Mesenchymal stem cell (in vitro differentiated cells and primary cell): Measurements from ENCODE around the gene TOMM40L. TPM values are rescaled to one million over a fixed set of nuclear protein-coding genes. Genes with fewer than 3 reads are reported as not detected.

ENCODE experiments used
- DNase-seq: peaks from one replicate; pipeline ENCODE4 v3.0.0-alpha.2; 2013
- H2AFZ ChIP-seq: one replicate; pipeline ENCODE4 v1.6.1; 2013; ENCODE audit warnings: low read depth, mild to moderate bottlenecking, control low read depth, inconsistent platforms, low read length, moderate library complexity
- H2AK5ac ChIP-seq: 2 replicates; pipeline ENCODE4 v1.6.1; 2013; ENCODE audit warnings: low read length, moderate library complexity, mild to moderate bottlenecking, inconsistent platforms; ENCODE audit not compliant: severe bottlenecking
- H2BK120ac ChIP-seq: one replicate; pipeline ENCODE4 v1.6.1; 2013; ENCODE audit warnings: low read depth, mild to moderate bottlenecking, inconsistent platforms, low read length, moderate library complexity
- H2BK12ac ChIP-seq, 2 experiments: one replicate each; pipeline ENCODE4 v1.6.1; 2013; ENCODE audit warnings: inconsistent platforms in 2 of 2, low read length in 2 of 2, mild to moderate bottlenecking in 2 of 2, moderate library complexity in 2 of 2, control low read depth in 1 of 2
- H2BK15ac ChIP-seq: one replicate; pipeline ENCODE4 v1.6.1; 2013; ENCODE audit warnings: mild to moderate bottlenecking, low read depth, inconsistent platforms; ENCODE audit not compliant: poor library complexity, severe bottlenecking
- H2BK5ac ChIP-seq: 2 replicates; pipeline ENCODE4 v1.6.1; 2013; ENCODE audit warnings: low read depth, mild to moderate bottlenecking, low read length, control low read depth, inconsistent platforms; ENCODE audit not compliant: poor library complexity, severe bottlenecking
- H3K14ac ChIP-seq, 2 experiments: one replicate each; pipeline ENCODE4 v1.6.1; 2013; ENCODE audit warnings: inconsistent platforms in 2 of 2, low read length in 2 of 2, control low read depth in 1 of 2, mild to moderate bottlenecking in 1 of 2, moderate library complexity in 1 of 2
- H3K18ac ChIP-seq, 2 experiments: one replicate each; pipeline ENCODE4 v1.6.1; 2013; ENCODE audit warnings: inconsistent platforms in 2 of 2, low read length in 2 of 2, control low read depth in 1 of 2, low read depth in 1 of 2, mild to moderate bottlenecking in 1 of 2
- H3K23ac ChIP-seq, 2 experiments: one replicate each; pipeline ENCODE4 v1.6.1; 2013; ENCODE audit warnings: inconsistent platforms in 2 of 2, low read length in 2 of 2, mild to moderate bottlenecking in 2 of 2, moderate library complexity in 2 of 2, control low read depth in 1 of 2
- H3K27ac ChIP-seq: 2 replicates; pipeline ENCODE4 v1.5.1; 2013; ENCODE audit warnings: mild to moderate bottlenecking, moderate library complexity, low read length, control low read depth, inconsistent platforms; ENCODE audit not compliant: poor library complexity, severe bottlenecking
- H3K27me3 ChIP-seq, 2 experiments: 2 replicates each; pipeline versions ENCODE4 v1.6.1 to v1.7.0; 2013; ENCODE audit warnings: low read length in 2 of 2, mild to moderate bottlenecking in 2 of 2, moderate library complexity in 2 of 2, control low read depth in 1 of 2, inconsistent platforms in 1 of 2; ENCODE audit not compliant: control insufficient read depth in 1 of 2, insufficient read depth in 1 of 2
- H3K36me3 ChIP-seq, 2 experiments: 2 replicates each; pipeline versions ENCODE4 v1.6.1 to v1.7.0; 2013; ENCODE audit warnings: low read length in 2 of 2, control low read depth in 1 of 2, inconsistent platforms in 1 of 2, low read depth in 1 of 2, mild to moderate bottlenecking in 1 of 2; ENCODE audit not compliant: insufficient read depth in 2 of 2, control insufficient read depth in 1 of 2
- H3K4ac ChIP-seq, 2 experiments: one replicate each; pipeline ENCODE4 v1.6.1; 2013; ENCODE audit warnings: inconsistent platforms in 2 of 2, low read length in 2 of 2, mild to moderate bottlenecking in 2 of 2, moderate library complexity in 2 of 2, control low read depth in 1 of 2, low read depth in 1 of 2
- H3K4me1 ChIP-seq: 2 replicates; pipeline ENCODE4 v1.6.1; 2013; ENCODE audit warnings: low read depth, low read length, control low read depth; ENCODE audit not compliant: control insufficient read depth, insufficient read depth
- H3K4me2 ChIP-seq: 2 replicates; pipeline ENCODE4 v1.6.1; 2013; ENCODE audit warnings: low read length, mild to moderate bottlenecking, inconsistent platforms; ENCODE audit not compliant: poor library complexity, severe bottlenecking
- H3K4me3 ChIP-seq, 2 experiments: 2 replicates each; pipeline versions ENCODE4 v1.5.1 to v1.7.0; 2013; ENCODE audit warnings: low read length in 2 of 2, mild to moderate bottlenecking in 2 of 2, control low read depth in 1 of 2, low read depth in 1 of 2; ENCODE audit not compliant: insufficient read depth in 1 of 2
- H3K79me1 ChIP-seq: replicated peaks from 2 replicates; pipeline ENCODE4 v1.6.1; 2013; ENCODE audit warnings: mild to moderate bottlenecking, control low read depth, low read length, inconsistent platforms; ENCODE audit not compliant: poor library complexity, severe bottlenecking
- H3K9ac ChIP-seq: 2 replicates; pipeline ENCODE4 v1.7.0; 2013; ENCODE audit warnings: mild to moderate bottlenecking, low read length, moderate library complexity
- H3K9me3 ChIP-seq: 2 replicates; pipeline ENCODE4 v1.7.0; 2013; ENCODE audit warnings: mild to moderate bottlenecking, low read length; ENCODE audit not compliant: control insufficient read depth
- H4K8ac ChIP-seq: one replicate; pipeline ENCODE4 v1.6.1; 2013; ENCODE audit warnings: inconsistent platforms, mild to moderate bottlenecking, low read length, moderate library complexity
- H4K91ac ChIP-seq: one replicate; pipeline ENCODE4 v1.6.1; 2013; ENCODE audit warnings: mild to moderate bottlenecking, low read length, inconsistent platforms
- WGBS: methylation state at CpG from one replicate; pipeline ENCODE4 v1.1.7; 2013; ENCODE audit warnings: mixed read lengths; 5-methylcytosine and 5-hydroxymethylcytosine counted together
- polyA plus RNA-seq, 2 experiments: library from polyadenylated mRNA; stranded (reverse); fragments of 200-250 nt; gene quantifications; one replicate each; pipeline ENCODE4 v1.2.3, GENCODE V29; 2013

TOMM40L gene
- polyA plus RNA-seq (2013, experiment 1 of 2): 9.0 TPM
- 8.6 TPM for polyA plus RNA-seq (2013, experiment 2 of 2)

DNA sequence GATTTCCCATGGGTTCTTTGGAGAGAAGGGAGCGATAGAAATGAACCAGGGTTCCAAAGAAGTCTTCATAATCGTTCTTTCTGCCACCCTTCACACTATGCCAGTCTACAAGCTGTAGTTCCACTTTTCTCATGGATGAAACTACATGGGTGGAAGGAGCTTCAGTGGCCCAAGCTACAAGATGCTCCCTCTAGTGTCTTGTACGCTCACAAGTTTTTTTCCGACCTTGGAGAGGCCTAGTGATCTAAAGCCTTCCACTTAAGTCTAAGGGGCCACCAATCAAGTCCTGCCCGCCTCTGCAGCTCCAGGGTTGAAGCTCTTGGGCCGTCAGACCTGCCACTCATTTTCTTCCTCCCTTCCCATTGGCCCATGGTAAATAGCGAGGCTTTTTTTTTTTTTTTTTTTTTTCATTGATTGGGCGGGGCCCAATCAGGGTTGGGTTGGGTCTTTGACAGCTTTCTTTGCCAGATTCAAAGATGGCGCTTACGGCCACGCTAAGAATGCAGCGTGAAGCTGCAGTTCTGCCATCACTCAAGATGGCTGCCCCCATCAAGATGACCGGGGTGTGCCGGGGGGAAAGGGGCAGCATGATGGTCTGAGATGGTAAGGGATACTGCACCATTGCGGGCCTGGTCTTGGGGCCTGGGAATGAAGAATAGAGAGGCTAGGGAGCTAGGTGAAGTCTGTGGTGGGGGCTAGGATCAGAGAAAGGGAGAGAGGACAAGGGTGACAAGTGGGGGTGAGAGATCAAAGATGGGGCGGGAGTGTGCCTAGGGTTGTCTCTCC, at the start of gene TOMM40L:
TSS of gene TOMM40L (plus strand) at position 527 of the 786 bp plus-strand sequence. CDS start 430 bp downstream, outside the sequence.
- H3K4ac ChIP-seq: peak within 1 kb of the TSS in 1 of 2 experiments; percentile 90
- peak within 1 kb of the TSS; percentile 87 for H3K4me2 ChIP-seq
- peak within 1 kb of the TSS in 1 of 2 experiments; percentile 62 for H3K14ac ChIP-seq
- H2AK5ac ChIP-seq: no peak within 1 kb of the TSS
- H3K27me3 ChIP-seq: peaks cover 0 to 6% of the 10 kb centered on the region in 2 experiments
- H3K79me1 ChIP-seq: peaks cover 14% of the 10 kb centered on the region
- H4K8ac ChIP-seq: peak within 1 kb of the TSS; percentile 94
- no peak within 1 kb of the TSS for H2BK5ac ChIP-seq
- peaks cover 15% of the 10 kb centered on the region for H3K4me1 ChIP-seq
- 7% methylated on average over 15 of the region's 16 CpGs for WGBS
- H2BK12ac ChIP-seq: peak within 1 kb of the TSS in 1 of 2 experiments; percentile 12
- H2AFZ ChIP-seq: peak within 1 kb of the TSS; percentile 79
- peak within 1 kb of the TSS; percentile 42 for H2BK120ac ChIP-seq
- no peaks in the 10 kb centered on the region for H3K9me3 ChIP-seq
- peak; percentile 100 for DNase-seq
- peak within 1 kb of the TSS; percentile 49 for H2BK15ac ChIP-seq
- no peak within 1 kb of the TSS for H3K23ac ChIP-seq
- H3K27ac ChIP-seq: no peak within 1 kb of the TSS
- H4K91ac ChIP-seq: peak within 1 kb of the TSS; percentile 81
- H3K36me3 ChIP-seq: peaks cover 22 to 31% of the 10 kb centered on the region in 2 experiments
- H3K4me3 ChIP-seq: peak within 1 kb of the TSS; percentile 69 to 91
- H3K9ac ChIP-seq: peak within 1 kb of the TSS; percentile 93
- H3K18ac ChIP-seq: peak within 1 kb of the TSS; percentile 52 to 58

GRCh38 chr1:161176468-161177111, 49.3 kb upstream of the TOMM40L start:
- H3K27me3 ChIP-seq: no peaks in the 10 kb centered on the region
- peak overlapping the region in 1 of 2 experiments; percentile 48 for H2BK12ac ChIP-seq
- no peak overlapping the region for H2BK15ac ChIP-seq
- WGBS: 35% methylated on average over 10 of the region's 17 CpGs
- peaks cover 19% of the 10 kb centered on the region for H3K4me1 ChIP-seq
- no peaks in the 10 kb centered on the region for H3K9me3 ChIP-seq
- H3K4me2 ChIP-seq: peak overlapping the region; percentile 95
- no peak overlapping the region for H2BK5ac ChIP-seq
- peak overlapping the region in 1 of 2 experiments; percentile 82 for H3K14ac ChIP-seq
- peaks cover 34 to 36% of the 10 kb centered on the region in 2 experiments for H3K36me3 ChIP-seq
- H4K8ac ChIP-seq: peak overlapping the region; percentile 10
- peak overlapping the region in 1 of 2 experiments; percentile 84 for H3K23ac ChIP-seq
- H3K4ac ChIP-seq: peak overlapping the region; percentile 45 to 61
- peak overlapping the region; percentile 80 to 97 for H3K4me3 ChIP-seq
- H4K91ac ChIP-seq: peak overlapping the region; percentile 0
- no peak overlapping the region for H3K27ac ChIP-seq
- H2BK120ac ChIP-seq: no peak overlapping the region
- H3K18ac ChIP-seq: peak overlapping the region; percentile 78 to 93
- peak overlapping the region; percentile 16 for H2AFZ ChIP-seq
- H3K79me1 ChIP-seq: peaks cover 28% of the 10 kb centered on the region
- H3K9ac ChIP-seq: peak overlapping the region; percentile 96
- no peak for DNase-seq
- H2AK5ac ChIP-seq: no peak overlapping the region

- H4K8ac ChIP-seq: peak within 1 kb of the TSS; percentile 83
- peaks cover 19% of the 10 kb centered on the region for H3K4me1 ChIP-seq
- DNase-seq: peak; percentile 81
- H2AFZ ChIP-seq: peak within 1 kb of the TSS; percentile 88
- no peak within 1 kb of the TSS for H2BK5ac ChIP-seq
- peaks cover 22% of the 10 kb centered on the region for H3K79me1 ChIP-seq
- peak within 1 kb of the TSS; percentile 61 to 71 for H3K4ac ChIP-seq
- no peak within 1 kb of the TSS for H3K27ac ChIP-seq
- H3K4me2 ChIP-seq: peak within 1 kb of the TSS; percentile 95
- H4K91ac ChIP-seq: peak within 1 kb of the TSS; percentile 71
- 2% methylated on average over 50 of the region's 50 CpGs for WGBS
- peak within 1 kb of the TSS; percentile 80 to 97 for H3K4me3 ChIP-seq
- H3K36me3 ChIP-seq: peaks cover 27 to 29% of the 10 kb centered on the region in 2 experiments
- peak within 1 kb of the TSS; percentile 48 to 52 for H2BK12ac ChIP-seq
- H3K9ac ChIP-seq: peak within 1 kb of the TSS; percentile 96
- H3K9me3 ChIP-seq: no peaks in the 10 kb centered on the region
- H2AK5ac ChIP-seq: no peak within 1 kb of the TSS
- H2BK120ac ChIP-seq: peak within 1 kb of the TSS; percentile 21
- H2BK15ac ChIP-seq: peak within 1 kb of the TSS; percentile 95
- H3K23ac ChIP-seq: peak within 1 kb of the TSS in 1 of 2 experiments; percentile 84
- peak within 1 kb of the TSS in 1 of 2 experiments; percentile 82 for H3K14ac ChIP-seq
- no peaks in the 10 kb centered on the region for H3K27me3 ChIP-seq
- H3K18ac ChIP-seq: peak within 1 kb of the TSS; percentile 78 to 93
Measured at GRCh38 chr1:161177112-161177935, 48.5 kb upstream of the TOMM40L start, which contains the start of gene B4GALT3. B4GALT3 (minus strand) TSS chr1:161177507; CDS start chr1:161176060, 1,447 bp downstream.
